ENCODE data around the gene YKT6.

The YKT6 gene

DNA sequence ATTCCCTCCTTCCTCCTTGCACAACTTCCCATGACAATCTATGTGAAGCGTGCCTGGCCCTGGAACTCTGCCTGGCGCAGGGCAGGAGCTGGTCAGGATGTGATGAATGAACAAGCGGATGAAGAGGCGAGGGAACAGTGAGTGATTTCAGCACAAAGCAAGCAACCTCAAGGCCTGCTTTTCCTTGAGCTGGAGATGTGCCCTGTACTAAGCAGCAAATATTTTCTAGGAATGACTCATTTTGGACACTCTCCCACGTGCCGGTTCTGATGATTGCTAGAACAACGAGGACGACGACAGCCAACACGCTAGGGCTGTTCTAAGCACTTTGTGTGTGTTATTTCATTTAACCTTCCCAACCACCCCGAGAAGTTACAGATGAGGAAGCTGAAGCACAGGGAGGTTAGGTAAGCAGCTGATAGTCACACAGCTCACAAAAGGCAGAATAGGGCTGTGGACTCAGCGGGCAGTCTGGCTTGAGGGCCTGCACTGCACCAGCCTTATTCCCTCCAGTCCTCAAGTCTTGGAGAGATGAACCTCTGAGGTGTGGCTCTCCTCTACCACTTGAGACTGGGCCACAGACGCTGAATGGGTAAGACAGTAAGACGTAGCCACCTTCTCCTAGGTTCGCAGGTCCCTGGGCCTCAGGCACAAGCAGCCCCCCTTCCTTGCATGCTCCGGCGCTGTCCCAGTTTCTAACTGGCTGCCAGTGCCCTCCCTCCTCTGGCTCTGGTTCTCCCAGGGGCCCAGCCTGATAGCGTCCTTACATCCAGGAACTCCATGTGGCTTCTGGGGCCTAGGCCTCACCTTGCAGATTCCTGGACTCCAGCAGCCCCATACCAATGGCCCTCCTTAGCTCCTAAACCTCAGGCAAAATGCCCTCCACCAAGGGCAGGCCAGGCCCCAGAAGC is 59.0 kb downstream of the YKT6 start:
- H3K36me3 ChIP-seq (ENCODE audit: insufficient read depth, low read length) = no peaks in the 10 kb centered on the region
- H3K27me3 ChIP-seq (ENCODE audit: insufficient read depth, low read length, poor library complexity, severe bottlenecking) = no peaks in the 10 kb centered on the region
- peaks cover 3% of the 10 kb centered on the region for H3K4me1 ChIP-seq (ENCODE audit: insufficient read depth, low read length, poor library complexity, severe bottlenecking)
- no peak overlapping the region for H3K9ac ChIP-seq (ENCODE audit: low read depth, low read length, poor library complexity, severe bottlenecking)
- no peaks in the 10 kb centered on the region for H3F3A ChIP-seq (ENCODE audit: low read depth)
- H3K9me2 ChIP-seq (replicated peaks; ENCODE audit: low read depth, low read length) = no peaks in the 10 kb centered on the region
- H4K20me1 ChIP-seq (ENCODE audit: insufficient read depth, low read length, poor library complexity, severe bottlenecking) = no peaks in the 10 kb centered on the region
- H3K4me3 ChIP-seq (ENCODE audit: low read length, poor library complexity, severe bottlenecking) = no peak overlapping the region
- H2AFZ ChIP-seq (ENCODE audit: low read length) = no peak overlapping the region
- no peaks in the 10 kb centered on the region for H3K9me3 ChIP-seq (ENCODE audit: insufficient read depth, low read depth, low read length)
- TF ChIP-seq, protein P1, sequence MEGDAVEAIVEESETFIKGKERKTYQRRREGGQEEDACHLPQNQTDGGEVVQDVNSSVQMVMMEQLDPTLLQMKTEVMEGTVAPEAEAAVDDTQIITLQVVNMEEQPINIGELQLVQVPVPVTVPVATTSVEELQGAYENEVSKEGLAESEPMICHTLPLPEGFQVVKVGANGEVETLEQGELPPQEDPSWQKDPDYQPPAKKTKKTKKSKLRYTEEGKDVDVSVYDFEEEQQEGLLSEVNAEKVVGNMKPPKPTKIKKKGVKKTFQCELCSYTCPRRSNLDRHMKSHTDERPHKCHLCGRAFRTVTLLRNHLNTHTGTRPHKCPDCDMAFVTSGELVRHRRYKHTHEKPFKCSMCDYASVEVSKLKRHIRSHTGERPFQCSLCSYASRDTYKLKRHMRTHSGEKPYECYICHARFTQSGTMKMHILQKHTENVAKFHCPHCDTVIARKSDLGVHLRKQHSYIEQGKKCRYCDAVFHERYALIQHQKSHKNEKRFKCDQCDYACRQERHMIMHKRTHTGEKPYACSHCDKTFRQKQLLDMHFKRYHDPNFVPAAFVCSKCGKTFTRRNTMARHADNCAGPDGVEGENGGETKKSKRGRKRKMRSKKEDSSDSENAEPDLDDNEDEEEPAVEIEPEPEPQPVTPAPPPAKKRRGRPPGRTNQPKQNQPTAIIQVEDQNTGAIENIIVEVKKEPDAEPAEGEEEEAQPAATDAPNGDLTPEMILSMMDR (conservative IDR thresholded peaks at IDR 0.05; ENCODE audit: low read length) = no peak
- no peak for TF ChIP-seq EZH2phosphoT487 (IDR thresholded peaks at IDR 0.05; ENCODE audit: borderline replicate concordance)
- no peak overlapping the region for H3K4me2 ChIP-seq (ENCODE audit: low read depth, low read length, poor library complexity, severe bottlenecking)
- no peaks in the 10 kb centered on the region for H3K79me2 ChIP-seq (ENCODE audit: insufficient read depth, low read length)

DNA sequence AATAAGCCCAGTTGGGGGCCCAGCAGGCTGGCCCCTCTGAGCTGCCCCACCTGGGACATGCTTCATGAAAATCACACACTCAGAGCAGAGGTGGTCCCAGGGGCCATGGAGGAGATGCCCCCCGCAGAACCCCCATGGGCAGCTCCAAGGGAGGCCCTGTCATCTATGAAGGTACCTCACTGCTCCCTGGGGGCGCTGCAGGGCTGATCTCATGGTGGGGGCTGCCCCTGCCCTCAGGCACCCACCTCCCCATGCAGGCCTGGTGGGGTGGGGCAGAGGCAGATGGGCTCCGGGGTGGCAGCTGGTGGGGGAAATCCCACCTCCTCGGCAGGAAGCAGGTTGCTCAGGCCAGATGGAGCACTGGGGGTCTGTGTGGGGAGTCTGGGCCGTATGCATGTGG is 60.5 kb downstream of the YKT6 start:
- H4K20me1 ChIP-seq (ENCODE audit: insufficient read depth, low read length, poor library complexity, severe bottlenecking) = no peaks in the 10 kb centered on the region
- H3K9ac ChIP-seq (ENCODE audit: low read depth, low read length, poor library complexity, severe bottlenecking) = no peak overlapping the region

DNA sequence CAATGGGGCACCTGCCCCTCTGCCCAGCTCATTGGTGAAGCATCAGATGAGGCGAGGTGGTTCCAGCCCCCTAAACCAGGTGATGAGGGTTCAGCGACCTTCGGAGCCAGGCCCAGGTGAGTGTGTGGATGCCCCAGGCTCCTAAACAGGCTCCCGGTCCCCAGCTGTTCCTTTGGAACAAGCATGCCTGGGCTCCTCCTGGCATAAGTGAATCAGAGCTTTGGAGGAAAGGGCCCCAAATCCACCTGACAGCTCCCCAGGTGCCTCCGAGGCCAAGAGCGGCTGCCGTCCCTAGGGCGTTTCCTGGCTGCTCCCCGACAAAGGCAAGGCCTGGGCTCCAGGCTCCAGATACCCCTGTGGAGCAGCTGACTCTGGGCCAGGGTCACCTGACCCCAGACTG is 61.3 kb downstream of the YKT6 start:
- no peaks in the 10 kb centered on the region for H3K79me2 ChIP-seq (ENCODE audit: insufficient read depth, low read length)
- no peaks in the 10 kb centered on the region for H3K9me3 ChIP-seq (ENCODE audit: insufficient read depth, low read depth, low read length)
- H3K4me1 ChIP-seq (ENCODE audit: insufficient read depth, low read length, poor library complexity, severe bottlenecking) = peaks cover 3% of the 10 kb centered on the region
- no peak overlapping the region for H3K4me2 ChIP-seq (ENCODE audit: low read depth, low read length, poor library complexity, severe bottlenecking)
- no peak overlapping the region for H2AFZ ChIP-seq (ENCODE audit: low read length)
- no peaks in the 10 kb centered on the region for H3K9me2 ChIP-seq (replicated peaks; ENCODE audit: low read depth, low read length)
- H3K36me3 ChIP-seq (ENCODE audit: insufficient read depth, low read length) = no peaks in the 10 kb centered on the region
- H3K4me3 ChIP-seq (ENCODE audit: low read length, poor library complexity, severe bottlenecking) = no peak overlapping the region
- H3K27me3 ChIP-seq (ENCODE audit: insufficient read depth, low read length, poor library complexity, severe bottlenecking) = no peaks in the 10 kb centered on the region
- H3K9ac ChIP-seq (ENCODE audit: low read depth, low read length, poor library complexity, severe bottlenecking) = no peak overlapping the region
- no peaks in the 10 kb centered on the region for H3F3A ChIP-seq (ENCODE audit: low read depth)
- H4K20me1 ChIP-seq (ENCODE audit: insufficient read depth, low read length, poor library complexity, severe bottlenecking) = no peaks in the 10 kb centered on the region
- TF ChIP-seq, protein P1 (conservative IDR thresholded peaks at IDR 0.05; ENCODE audit: low read length) = no peak
- no peak for TF ChIP-seq EZH2phosphoT487 (IDR thresholded peaks at IDR 0.05; ENCODE audit: borderline replicate concordance)

More for the DNA sequence above, 60.5 kb downstream of the YKT6 start:
- Histone ChIP-seq H2AFZ (ENCODE audit: low read length) (no peak overlapping the region), H3F3A (ENCODE audit: low read depth) (no peaks in the 10 kb centered on the region), H3K9me2 (replicated peaks; ENCODE audit: low read depth, low read length) (no peaks in the 10 kb centered on the region), H3K4me1 (ENCODE audit: insufficient read depth, low read length, poor library complexity, severe bottlenecking) (peaks cover 3% of the 10 kb centered on the region), H3K79me2 (ENCODE audit: insufficient read depth, low read length) (no peaks in the 10 kb centered on the region), H3K36me3 (ENCODE audit: insufficient read depth, low read length) (no peaks in the 10 kb centered on the region), H3K4me3 (ENCODE audit: low read length, poor library complexity, severe bottlenecking) (no peak overlapping the region), H3K27me3 (ENCODE audit: insufficient read depth, low read length, poor library complexity, severe bottlenecking) (no peaks in the 10 kb centered on the region), H3K4me2 (ENCODE audit: low read depth, low read length, poor library complexity, severe bottlenecking) (no peak overlapping the region), H3K9me3 (ENCODE audit: insufficient read depth, low read depth, low read length) (no peaks in the 10 kb centered on the region)
- TF ChIP-seq, protein P1 (conservative IDR thresholded peaks at IDR 0.05; ENCODE audit: low read length) = no peak
- TF ChIP-seq EZH2phosphoT487 (IDR thresholded peaks at IDR 0.05; ENCODE audit: borderline replicate concordance) = no peak
